GM18870 (cell line): ENCODE results near the gene SERPINF2.
A peak's percentile ranks its signal among the peaks of the same experiment; 100 is the strongest.
"Not testable (repeated sequence)": the region's sequence is repeated elsewhere in the genome, so short reads cannot be mapped to it uniquely, and the experiment has no call there.

Experiments used
- ATAC-seq: cut with Tn5 transposase; IDR thresholded peaks from one replicate; pipeline ENCODE4 v1.9.1; 2021; ENCODE audit warnings: moderate library complexity; ENCODE audit not compliant: unreplicated experiment

The SERPINF2 gene

GRCh38 chr17:1716076-1716911, 26.4 kb upstream of the SERPINF2 start:
- peak; percentile 76 for ATAC-seq

- peak; percentile 37 for ATAC-seq
Observed at GRCh38 chr17:1716912-1717695, 25.6 kb upstream of the SERPINF2 start.

GRCh38 chr17:1718362-1719165, 24.1 kb upstream of the SERPINF2 start:
- ATAC-seq = no peak

GRCh38 chr17:1720856-1721386, 21.8 kb upstream of the SERPINF2 start:
- ATAC-seq = no peak

GRCh38 chr17:1722022-1722421, 20.6 kb upstream of the SERPINF2 start:
- ATAC-seq = not testable (repeated sequence)

- ATAC-seq = no peak
Observed at GRCh38 chr17:1724351-1724868, 18.3 kb upstream of the SERPINF2 start, which contains the start of gene WDR81. Gene WDR81 (plus strand): TSS chr17:1724704. CDS start chr17:1724960, 256 bp downstream.

- ATAC-seq = no peak
Observed at GRCh38 chr17:1724869-1725641, 17.6 kb upstream of the SERPINF2 start.

- no peak for ATAC-seq
Observed at GRCh38 chr17:1725642-1726511, 16.8 kb upstream of the SERPINF2 start.

GRCh38 chr17:1726626-1727257, 15.9 kb upstream of the SERPINF2 start:
- no peak for ATAC-seq

GRCh38 chr17:1727258-1727789, 15.3 kb upstream of the SERPINF2 start:
- no peak for ATAC-seq

GRCh38 chr17:1727876-1728630, 14.6 kb upstream of the SERPINF2 start:
- no peak for ATAC-seq

- ATAC-seq = no peak
Observed at GRCh38 chr17:1729966-1730325, 12.7 kb upstream of the SERPINF2 start.

GRCh38 chr17:1730326-1731193, 12.1 kb upstream of the SERPINF2 start:
- no peak for ATAC-seq

- ATAC-seq = no peak
Observed at GRCh38 chr17:1731194-1731506, 11.5 kb upstream of the SERPINF2 start.

- no peak for ATAC-seq
Observed at GRCh38 chr17:1732241-1732832, 10.3 kb upstream of the SERPINF2 start.

GRCh38 chr17:1732833-1733321, 9.8 kb upstream of the SERPINF2 start:
- no peak for ATAC-seq
